ENCODE measurements around the gene TTPAL.

DNA sequence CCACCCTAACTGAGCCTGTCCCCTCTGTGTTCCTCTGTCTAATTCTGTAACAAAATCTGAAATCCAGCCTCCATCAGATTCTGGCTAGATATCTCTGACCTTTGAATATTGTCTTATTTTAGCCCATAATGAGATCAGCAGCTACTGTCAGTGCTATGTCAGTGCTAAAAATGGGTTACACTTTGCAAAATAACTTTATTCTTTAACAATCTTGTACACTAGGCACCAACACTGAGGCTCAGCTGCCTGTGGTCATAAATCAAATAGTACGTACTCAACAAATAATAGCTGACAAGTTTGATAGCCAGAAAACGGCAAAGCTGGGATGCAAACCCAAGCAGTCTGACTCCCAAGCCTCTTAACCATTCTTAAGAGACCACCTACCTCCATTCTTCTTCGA is 22.1 kb downstream of the TTPAL start:
- TF ChIP-seq CTCF (IDR thresholded peaks at IDR 0.05), result no peak
- no peak for TF ChIP-seq ZFX (IDR thresholded peaks at IDR 0.05; ENCODE audit: borderline replicate concordance)
